PC-3 (cell line): ENCODE measurements around the gene THRB. TPM values are rescaled to one million over a fixed set of nuclear protein-coding genes. Genes with fewer than 3 reads are reported as not detected.
A peak's percentile ranks its signal among the peaks of the same experiment; 100 is the strongest.

Experiments
- ATAC-seq: fragments of 200-7000 bp; cut with Tn5 transposase; 2 replicates; pipeline ENCODE4 v1.9.1; 2020; ENCODE audit warnings: mild to moderate bottlenecking, moderate library complexity
- BruUV-seq: library from RNA; stranded (reverse); fragments of 400-500 nt; replicated peaks from 2 replicates; lab custom pipeline; 2021; lab: Mats Ljungman, UMichigan
- CTCF ChIA-PET: fragments of 300-600 bp; sonication (Branson Sonifier 250); formaldehyde crosslinking; loops from one replicate; lab custom pipeline; 2022; ENCODE audit warnings: antibody characterized with exemption; lab: Charles Lee
- POLR2A ChIA-PET: fragments of 300-600 bp; sonication (Branson Sonifier 250); formaldehyde crosslinking; loops from one replicate; lab custom pipeline; 2022; ENCODE audit warnings: antibody characterized with exemption; ENCODE audit not compliant: unreplicated experiment; lab: Charles Lee
- DNase-seq: peaks from one replicate; pipeline ENCODE4 v3.0.0-alpha.2; 2015
- H2AFZ ChIP-seq: fragments of 300-600 bp; sonication (generic); 2 replicates; pipeline ENCODE4 v1.6.0; 2016; ENCODE audit warnings: antibody characterized with exemption, low read length
- H3F3A ChIP-seq: fragments of 300-600 bp; sonication (generic); one replicate; pipeline ENCODE4 v1.6.0; 2017; ENCODE audit warnings: antibody characterized with exemption, low read length, control low read depth, mild to moderate bottlenecking; ENCODE audit not compliant: unreplicated experiment
- H3K27ac ChIP-seq: fragments of 300-600 bp; sonication (generic); 2 replicates; pipeline ENCODE4 v1.5.1; 2016; ENCODE audit warnings: mild to moderate bottlenecking, low read length
- H3K27me3 ChIP-seq: fragments of 300-600 bp; sonication (generic); 2 replicates; pipeline ENCODE4 v1.6.1; 2016; ENCODE audit warnings: low read length, mixed read lengths
- H3K36me3 ChIP-seq: fragments of 300-600 bp; sonication (generic); 2 replicates; pipeline ENCODE4 v1.6.1; 2016; ENCODE audit warnings: low read depth, mixed run types, low read length, mixed read lengths
- H3K4me1 ChIP-seq: fragments of 300-600 bp; sonication (generic); 2 replicates; pipeline ENCODE4 v1.5.1; 2016; ENCODE audit warnings: low read length; ENCODE audit not compliant: insufficient read depth
- H3K4me2 ChIP-seq: fragments of 300-600 bp; sonication (generic); 2 replicates; pipeline ENCODE4 v1.6.0; 2016; ENCODE audit warnings: low read length
- H3K4me3 ChIP-seq: fragments of 300-600 bp; sonication (generic); 2 replicates; pipeline ENCODE4 v1.5.1; 2016; ENCODE audit warnings: mild to moderate bottlenecking, low read length, mixed read lengths
- H3K79me2 ChIP-seq: fragments of 300-600 bp; sonication (generic); 2 replicates; pipeline ENCODE4 v1.6.1; 2017; ENCODE audit warnings: low read length, mixed read lengths
- H3K9ac ChIP-seq: fragments of 300-600 bp; sonication (generic); 2 replicates; pipeline ENCODE4 v1.6.0; 2016; ENCODE audit warnings: mild to moderate bottlenecking, low read length
- H3K9me2 ChIP-seq: fragments of 300-600 bp; sonication (generic); replicated peaks from 2 replicates; pipeline ENCODE4 v1.6.1; 2016; ENCODE audit warnings: mixed run types, low read length, mixed read lengths
- H3K9me3 ChIP-seq: fragments of 300-600 bp; sonication (generic); 2 replicates; pipeline ENCODE4 v1.6.1; 2016; ENCODE audit warnings: low read length, mixed read lengths
- H4K20me1 ChIP-seq: fragments of 300-600 bp; sonication (generic); 2 replicates; pipeline ENCODE4 v1.6.1; 2016; ENCODE audit warnings: low read length, mixed read lengths
- EZH2 ChIP-seq: fragments of 300-600 bp; sonication (generic); IDR thresholded peaks from one replicate; pipeline ENCODE4 v1.6.1; 2017; ENCODE audit warnings: antibody characterized with exemption, mild to moderate bottlenecking, low read length; ENCODE audit not compliant: unreplicated experiment
- EZH2phosphoT487 ChIP-seq: fragments of 300-600 bp; sonication (generic); IDR thresholded peaks from 2 replicates; pipeline ENCODE4 v1.6.1; 2018; ENCODE audit warnings: mild to moderate bottlenecking, antibody characterized with exemption, low read length, borderline replicate concordance
- intact Hi-C: fragments of 100-400 bp; cut with micrococcal nuclease; formaldehyde crosslinking; loops from 2 replicates; pipeline ENCODE4 v1.9.0; 2023
- total RNA-seq: library from RNA; depleted of rRNA; stranded (reverse); fragments of >200 nt; gene quantifications from 2 replicates; pipeline ENCODE4 v1.2.3, GENCODE V29; 2014
- TF ChIP-seq, protein P1 (sequence below): fragments of 300-600 bp; sonication (generic); conservative IDR thresholded peaks from 2 replicates; pipeline ENCODE4 v1.5.1; 2017; ENCODE audit warnings: antibody characterized with exemption, low read depth, mild to moderate bottlenecking, low read length

THRB gene
- total RNA-seq, 1 experiment from 2014 or later, result 9.7 TPM

DNA sequence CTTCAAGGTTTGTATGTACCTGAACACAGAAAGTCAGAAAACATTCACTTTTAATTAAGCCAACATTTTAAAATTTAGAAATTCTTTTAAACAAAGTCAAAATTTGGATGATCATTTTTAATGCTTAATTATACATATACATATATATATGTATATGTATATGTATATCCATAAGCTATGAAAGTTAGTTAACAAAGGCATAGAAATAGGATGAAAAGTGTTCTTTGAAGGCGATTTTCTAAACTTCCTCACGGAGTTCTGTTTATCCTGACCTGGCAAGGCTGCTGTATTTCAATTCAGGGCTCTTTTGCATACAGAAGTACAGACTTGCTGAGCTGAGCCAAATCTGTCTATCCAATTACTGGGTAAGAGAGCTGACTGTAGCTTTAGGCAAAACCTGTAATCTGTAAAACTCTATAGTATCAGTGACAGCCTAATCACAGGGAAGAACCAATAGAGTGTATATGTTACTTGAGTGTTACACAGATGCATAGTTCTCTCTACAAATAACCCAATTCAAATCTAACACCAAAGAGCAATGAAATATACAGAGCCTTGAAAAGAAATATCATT is 32.1 kb upstream of the THRB start:
- TF ChIP-seq EZH2phosphoT487, result no peak
- TF ChIP-seq, protein P1, sequence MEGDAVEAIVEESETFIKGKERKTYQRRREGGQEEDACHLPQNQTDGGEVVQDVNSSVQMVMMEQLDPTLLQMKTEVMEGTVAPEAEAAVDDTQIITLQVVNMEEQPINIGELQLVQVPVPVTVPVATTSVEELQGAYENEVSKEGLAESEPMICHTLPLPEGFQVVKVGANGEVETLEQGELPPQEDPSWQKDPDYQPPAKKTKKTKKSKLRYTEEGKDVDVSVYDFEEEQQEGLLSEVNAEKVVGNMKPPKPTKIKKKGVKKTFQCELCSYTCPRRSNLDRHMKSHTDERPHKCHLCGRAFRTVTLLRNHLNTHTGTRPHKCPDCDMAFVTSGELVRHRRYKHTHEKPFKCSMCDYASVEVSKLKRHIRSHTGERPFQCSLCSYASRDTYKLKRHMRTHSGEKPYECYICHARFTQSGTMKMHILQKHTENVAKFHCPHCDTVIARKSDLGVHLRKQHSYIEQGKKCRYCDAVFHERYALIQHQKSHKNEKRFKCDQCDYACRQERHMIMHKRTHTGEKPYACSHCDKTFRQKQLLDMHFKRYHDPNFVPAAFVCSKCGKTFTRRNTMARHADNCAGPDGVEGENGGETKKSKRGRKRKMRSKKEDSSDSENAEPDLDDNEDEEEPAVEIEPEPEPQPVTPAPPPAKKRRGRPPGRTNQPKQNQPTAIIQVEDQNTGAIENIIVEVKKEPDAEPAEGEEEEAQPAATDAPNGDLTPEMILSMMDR, result no peak
- TF ChIP-seq EZH2, result no peak
- no peak overlapping the region for H2AFZ ChIP-seq
- no peaks in the 10 kb centered on the region for H3K27me3 ChIP-seq
- no peak for DNase-seq
- H3K9me2 ChIP-seq, result no peaks in the 10 kb centered on the region
- H3K36me3 ChIP-seq, result no peaks in the 10 kb centered on the region
- no peak overlapping the region for H3K4me3 ChIP-seq
- POLR2A ChIA-PET, result interaction anchor here (0.6 kb wide), 1 partner anchor 160 kb away, joined by 3 read pairs; no protein-coding TSS in a partner anchor
- no peak overlapping the region for H3K4me2 ChIP-seq
- CTCF ChIA-PET, result no interaction called here
- H3K9ac ChIP-seq, result no peak overlapping the region
- intact Hi-C loops, result loop anchor here (5.0 kb wide), 1 partner anchor 156 kb away; no protein-coding TSS in a partner anchor
- no peaks in the 10 kb centered on the region for H3K9me3 ChIP-seq
- no peak for ATAC-seq
- H4K20me1 ChIP-seq, result no peaks in the 10 kb centered on the region
- BruUV-seq, result no TSS peak
- no peak overlapping the region for H3K27ac ChIP-seq
- no peaks in the 10 kb centered on the region for H3K79me2 ChIP-seq
- H3F3A ChIP-seq, result no peaks in the 10 kb centered on the region
- H3K4me1 ChIP-seq, result peaks cover 29% of the 10 kb centered on the region

DNA sequence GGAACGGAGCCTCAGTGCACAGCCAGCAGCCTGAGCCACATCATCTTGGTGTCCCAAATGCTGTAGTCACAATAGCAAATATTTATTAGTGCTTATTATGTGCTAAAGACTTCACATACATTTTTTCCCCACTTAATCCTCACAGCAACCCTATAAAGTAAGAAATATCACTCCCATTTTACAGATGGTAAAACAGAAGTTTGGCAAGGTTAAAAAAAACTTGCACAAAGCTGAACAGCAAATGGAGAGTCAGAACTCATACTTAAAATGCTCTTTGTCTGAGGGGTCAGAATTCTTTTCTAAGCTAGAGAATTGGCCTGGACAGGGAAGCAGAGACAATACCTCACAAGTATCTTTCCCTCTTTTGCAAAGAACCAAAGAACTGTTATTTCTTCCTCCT is 30.9 kb upstream of the THRB start:
- Histone ChIP-seq H3K79me2 (no peaks in the 10 kb centered on the region), H2AFZ (no peak overlapping the region), H3K4me2 (no peak overlapping the region), H3K9me3 (no peaks in the 10 kb centered on the region), H3K27ac (no peak overlapping the region), H3K9me2 (no peaks in the 10 kb centered on the region), H3F3A (no peaks in the 10 kb centered on the region), H4K20me1 (no peaks in the 10 kb centered on the region), H3K4me3 (no peak overlapping the region), H3K36me3 (no peaks in the 10 kb centered on the region), H3K27me3 (no peaks in the 10 kb centered on the region), H3K4me1 (peaks cover 34% of the 10 kb centered on the region), H3K9ac (no peak overlapping the region)
- TF ChIP-seq EZH2, result no peak
- TF ChIP-seq EZH2phosphoT487, result no peak
- TF ChIP-seq, protein P1, result no peak
- no TSS peak for BruUV-seq
- ATAC-seq (no peak), DNase-seq (no peak)
- intact Hi-C loops, result loop anchor here (2.0 to 5.0 kb wide), 4 partner anchors 51 to 157 kb away; no protein-coding TSS in a partner anchor
- ChIA-PET POLR2A (no interaction called here), CTCF (interaction anchor here (0.5 kb wide), 1 partner anchor 50 kb away, joined by 3 read pairs; no protein-coding TSS in a partner anchor)

DNA sequence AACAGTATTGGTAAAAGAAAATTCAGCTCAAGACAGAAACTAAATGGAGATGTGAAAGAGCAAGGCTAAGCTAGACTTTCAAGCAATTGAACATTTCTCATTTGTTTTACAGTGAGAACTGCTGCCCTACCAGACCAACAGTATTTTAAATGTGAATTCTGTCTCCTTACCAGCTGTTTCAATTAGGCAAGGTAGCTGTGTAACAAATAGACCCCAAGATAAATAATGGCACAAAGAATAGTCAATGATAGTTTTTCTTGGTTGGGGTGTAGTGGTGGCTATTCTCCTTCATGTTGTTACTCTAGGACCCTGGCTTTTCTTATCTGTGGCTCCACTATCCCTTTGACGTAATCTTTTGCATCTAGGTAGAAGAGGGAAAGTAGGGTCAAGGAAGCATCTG is 30.4 kb upstream of the THRB start:
- H3K9me3 ChIP-seq, result no peaks in the 10 kb centered on the region
- peaks cover 39% of the 10 kb centered on the region for H3K4me1 ChIP-seq
- no peaks in the 10 kb centered on the region for H4K20me1 ChIP-seq
- no peaks in the 10 kb centered on the region for H3F3A ChIP-seq
- no peaks in the 10 kb centered on the region for H3K27me3 ChIP-seq
- H3K4me2 ChIP-seq, result peak overlapping the region; percentile 61
- no peak overlapping the region for H2AFZ ChIP-seq
- no peak for ATAC-seq
- H3K9ac ChIP-seq, result no peak overlapping the region
- ChIA-PET POLR2A (interaction anchor here (0.6 kb wide), 1 partner anchor 121 kb away, joined by 3 read pairs; no protein-coding TSS in a partner anchor), CTCF (interaction anchor here (1.4 kb wide), 1 partner anchor 29 kb away, joined by 4 read pairs; no protein-coding TSS in a partner anchor)
- no peaks in the 10 kb centered on the region for H3K9me2 ChIP-seq
- intact Hi-C loops, result loop anchor here (2.0 to 5.0 kb wide), 4 partner anchors 52 to 157 kb away; no protein-coding TSS in a partner anchor
- H3K79me2 ChIP-seq, result no peaks in the 10 kb centered on the region
- TF ChIP-seq, protein P1, result no peak
- H3K36me3 ChIP-seq, result no peaks in the 10 kb centered on the region
- H3K4me3 ChIP-seq, result no peak overlapping the region
- no TSS peak for BruUV-seq
- DNase-seq, result no peak
- peak overlapping the region; percentile 34; the same call in 1 of the 2 replicates for H3K27ac ChIP-seq
